GM23338 (cell line): ENCODE data around the gene MYO5B. TPM values are rescaled to one million over a fixed set of nuclear protein-coding genes. Genes with fewer than 3 reads are reported as not detected.

Source experiments
- ATAC-seq: fragments of 200-7000 bp; cut with Tn5 transposase; 3 replicates; pipeline ENCODE4 v1.9.1; 2020
- DNase-seq: peaks from one replicate; pipeline ENCODE4 v3.0.0-alpha.2; 2015; ENCODE audit warnings: low spot score
- H2AFZ ChIP-seq: fragments of 200-600 bp; sonication (generic); 2 replicates; pipeline ENCODE4 v1.8.0; 2016; ENCODE audit warnings: antibody characterized with exemption, mild to moderate bottlenecking, moderate library complexity
- H3F3A ChIP-seq: fragments of 200-600 bp; sonication (generic); replicated peaks from 2 replicates; pipeline ENCODE4 v1.8.0; 2017; ENCODE audit warnings: antibody characterized with exemption, mixed run types, low read depth
- H3K27ac ChIP-seq: fragments of 200-600 bp; sonication (generic); 2 replicates; pipeline ENCODE4 v1.6.1; 2016; ENCODE audit warnings: low read depth
- H3K27me3 ChIP-seq: fragments of 200-600 bp; sonication (generic); 2 replicates; pipeline ENCODE4 v1.8.0; 2016; ENCODE audit warnings: mild to moderate bottlenecking, mixed run types, moderate library complexity; ENCODE audit not compliant: insufficient read depth
- H3K36me3 ChIP-seq: fragments of 200-600 bp; sonication (generic); 2 replicates; pipeline ENCODE4 v1.8.0; 2016; ENCODE audit warnings: mild to moderate bottlenecking; ENCODE audit not compliant: insufficient read depth
- H3K4me1 ChIP-seq: fragments of 200-600 bp; sonication (generic); 2 replicates; pipeline ENCODE4 v1.8.0; 2016; ENCODE audit warnings: mild to moderate bottlenecking, moderate library complexity; ENCODE audit not compliant: insufficient read depth
- H3K4me2 ChIP-seq: fragments of 200-600 bp; sonication (generic); 2 replicates; pipeline ENCODE4 v1.7.1; 2017; ENCODE audit warnings: mixed run types
- H3K4me3 ChIP-seq: fragments of 200-600 bp; sonication (generic); 2 replicates; pipeline ENCODE4 v1.6.1; 2016; ENCODE audit warnings: mixed run types
- H3K79me2 ChIP-seq: fragments of 200-600 bp; sonication (generic); replicated peaks from 2 replicates; pipeline ENCODE4 v1.8.0; 2017; ENCODE audit warnings: mild to moderate bottlenecking; ENCODE audit not compliant: insufficient read depth
- H3K9me2 ChIP-seq: fragments of 200-600 bp; sonication (generic); 2 replicates; pipeline ENCODE4 v1.8.0; 2017; ENCODE audit not compliant: insufficient read depth
- H4K20me1 ChIP-seq: fragments of 200-600 bp; sonication (generic); replicated peaks from 2 replicates; pipeline ENCODE4 v1.8.0; 2017; ENCODE audit warnings: mild to moderate bottlenecking; ENCODE audit not compliant: insufficient read depth
- H3K27ac Mint-ChIP-seq: 2 replicates; pipeline ENCODE4 v1.8.0; 2020; ENCODE audit warnings: inconsistent platforms, mild to moderate bottlenecking, moderate library complexity, mixed read lengths
- H3K27me3 Mint-ChIP-seq: 3 replicates; pipeline ENCODE4 v1.8.0; 2022; ENCODE audit warnings: low read depth, mild to moderate bottlenecking, moderate library complexity, mixed read lengths, inconsistent platforms; ENCODE audit not compliant: insufficient read depth, poor library complexity
- H3K36me3 Mint-ChIP-seq: 3 replicates; pipeline ENCODE4 v1.8.0; 2021; ENCODE audit warnings: low read depth, mild to moderate bottlenecking, inconsistent platforms, moderate library complexity, mixed read lengths
- H3K4me1 Mint-ChIP-seq: 3 replicates; pipeline ENCODE4 v1.8.0; 2020; ENCODE audit warnings: mild to moderate bottlenecking, inconsistent platforms, mixed read lengths
- H3K4me3 Mint-ChIP-seq: 3 replicates; pipeline ENCODE4 v1.8.0; 2021; ENCODE audit warnings: moderate library complexity, mild to moderate bottlenecking, inconsistent platforms, mixed read lengths
- H3K9me3 Mint-ChIP-seq: 3 replicates; pipeline ENCODE4 v1.8.0; 2020; ENCODE audit warnings: moderate library complexity, mild to moderate bottlenecking, inconsistent platforms, mixed read lengths
- CREB1 ChIP-seq: fragments of 250-450 bp; sonication (Bioruptor Pico); IDR thresholded peaks from 2 replicates; pipeline ENCODE4 v1.5.0; 2020; ENCODE audit warnings: low read depth, mild to moderate bottlenecking, moderate library complexity
- EZH2 ChIP-seq: fragments of 200-600 bp; sonication (generic); IDR thresholded peaks from one replicate; pipeline ENCODE4 v1.8.0; 2017; ENCODE audit warnings: antibody characterized with exemption, mild to moderate bottlenecking, low read depth; ENCODE audit not compliant: unreplicated experiment
- EZH2phosphoT487 ChIP-seq: fragments of 200-600 bp; sonication (generic); IDR thresholded peaks from one replicate; pipeline ENCODE4 v1.8.1; 2018; ENCODE audit warnings: antibody characterized with exemption; ENCODE audit not compliant: unreplicated experiment
- JUNB ChIP-seq: IDR thresholded peaks from one replicate; pipeline ENCODE4 v1.6.1; 2016; ENCODE audit warnings: antibody characterized with exemption; ENCODE audit not compliant: unreplicated experiment
- NANOG ChIP-seq: IDR thresholded peaks from 2 replicates; pipeline ENCODE4 v1.6.1; 2016; ENCODE audit warnings: antibody characterized with exemption, borderline replicate concordance
- POLR2AphosphoS5 ChIP-seq: IDR thresholded peaks from 2 replicates; pipeline ENCODE4 v1.6.1; 2016; ENCODE audit warnings: antibody characterized with exemption, low read depth
- STAT1 ChIP-seq: IDR thresholded peaks from one replicate; pipeline ENCODE4 v1.6.1; 2016; ENCODE audit warnings: antibody characterized with exemption; ENCODE audit not compliant: unreplicated experiment
- ZNF114 ChIP-seq: fragments of 250-450 bp; sonication (Bioruptor Pico); IDR thresholded peaks from 2 replicates; pipeline ENCODE4 v1.5.0; 2020; ENCODE audit warnings: mild to moderate bottlenecking, moderate library complexity
- ZNF331 ChIP-seq: fragments of 250-450 bp; sonication (Bioruptor Pico); IDR thresholded peaks from 2 replicates; pipeline ENCODE4 v1.5.0; 2020; ENCODE audit warnings: low read depth, mild to moderate bottlenecking, moderate library complexity
- polyA plus RNA-seq: library from polyadenylated mRNA; unstranded; fragments of >200 nt; fragmentation: Nextera tagmentation; extraction: Ambion mirVana; gene quantifications from 2 replicates; pipeline ENCODE4 v1.2.1, GENCODE V29; 2016
- total RNA-seq: library from RNA; depleted of rRNA; stranded (reverse); fragments of >200 nt; shearing (Covaris generic); gene quantifications from 2 replicates; pipeline ENCODE4 v1.2.3, GENCODE V29; 2014
- TF ChIP-seq, protein P1 (sequence below): fragments of 250-450 bp; sonication (Bioruptor Pico); IDR thresholded peaks from 2 replicates; pipeline ENCODE4 v1.5.0; 2020; ENCODE audit warnings: mild to moderate bottlenecking, moderate library complexity
- TF ChIP-seq, protein P2 (sequence below): IDR thresholded peaks from 2 replicates; pipeline ENCODE4 v1.6.1; 2016; ENCODE audit warnings: antibody characterized with exemption
- TF ChIP-seq, protein P3 (sequence below), 2 experiments: fragments of 200-600 bp in 1 of 2; sonication (generic) in 1 of 2; conservative IDR thresholded peaks; 2 replicates each; pipeline versions ENCODE4 v1.5.1 to v1.6.1; 2016 to 2017; ENCODE audit warnings: antibody characterized with exemption in 2 of 2, low read depth in 2 of 2, mild to moderate bottlenecking in 2 of 2, moderate library complexity in 1 of 2
- TF ChIP-seq, protein P4 (sequence below): IDR thresholded peaks from one replicate; pipeline ENCODE4 v1.6.1; 2018; ENCODE audit warnings: antibody characterized with exemption; ENCODE audit not compliant: unreplicated experiment

MYO5B gene
- total and polyA plus RNA-seq, 2 experiments from 2014 or later, result 3.2 to 19.1 TPM

DNA sequence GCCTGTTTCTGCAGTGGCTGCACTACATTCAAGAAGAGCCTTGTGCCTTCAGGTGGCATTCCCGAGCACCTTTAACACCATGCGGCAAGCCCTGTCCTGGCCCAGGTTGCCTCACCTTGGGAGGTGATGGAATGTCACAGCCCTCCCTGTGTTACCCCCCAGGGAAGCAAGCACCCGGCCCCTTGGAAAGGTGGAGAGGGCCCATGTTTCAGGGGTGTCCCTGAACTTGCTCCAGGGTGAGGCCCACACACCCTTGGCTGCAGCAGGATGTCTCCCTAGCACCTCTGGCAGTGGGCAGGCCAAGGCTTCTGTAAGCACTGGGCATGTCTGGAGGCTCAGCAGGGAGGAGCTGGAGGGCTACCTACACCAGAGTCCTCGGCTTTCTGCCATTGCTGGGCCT, 352.3 kb downstream of the MYO5B start:
- TF ChIP-seq, protein P1, sequence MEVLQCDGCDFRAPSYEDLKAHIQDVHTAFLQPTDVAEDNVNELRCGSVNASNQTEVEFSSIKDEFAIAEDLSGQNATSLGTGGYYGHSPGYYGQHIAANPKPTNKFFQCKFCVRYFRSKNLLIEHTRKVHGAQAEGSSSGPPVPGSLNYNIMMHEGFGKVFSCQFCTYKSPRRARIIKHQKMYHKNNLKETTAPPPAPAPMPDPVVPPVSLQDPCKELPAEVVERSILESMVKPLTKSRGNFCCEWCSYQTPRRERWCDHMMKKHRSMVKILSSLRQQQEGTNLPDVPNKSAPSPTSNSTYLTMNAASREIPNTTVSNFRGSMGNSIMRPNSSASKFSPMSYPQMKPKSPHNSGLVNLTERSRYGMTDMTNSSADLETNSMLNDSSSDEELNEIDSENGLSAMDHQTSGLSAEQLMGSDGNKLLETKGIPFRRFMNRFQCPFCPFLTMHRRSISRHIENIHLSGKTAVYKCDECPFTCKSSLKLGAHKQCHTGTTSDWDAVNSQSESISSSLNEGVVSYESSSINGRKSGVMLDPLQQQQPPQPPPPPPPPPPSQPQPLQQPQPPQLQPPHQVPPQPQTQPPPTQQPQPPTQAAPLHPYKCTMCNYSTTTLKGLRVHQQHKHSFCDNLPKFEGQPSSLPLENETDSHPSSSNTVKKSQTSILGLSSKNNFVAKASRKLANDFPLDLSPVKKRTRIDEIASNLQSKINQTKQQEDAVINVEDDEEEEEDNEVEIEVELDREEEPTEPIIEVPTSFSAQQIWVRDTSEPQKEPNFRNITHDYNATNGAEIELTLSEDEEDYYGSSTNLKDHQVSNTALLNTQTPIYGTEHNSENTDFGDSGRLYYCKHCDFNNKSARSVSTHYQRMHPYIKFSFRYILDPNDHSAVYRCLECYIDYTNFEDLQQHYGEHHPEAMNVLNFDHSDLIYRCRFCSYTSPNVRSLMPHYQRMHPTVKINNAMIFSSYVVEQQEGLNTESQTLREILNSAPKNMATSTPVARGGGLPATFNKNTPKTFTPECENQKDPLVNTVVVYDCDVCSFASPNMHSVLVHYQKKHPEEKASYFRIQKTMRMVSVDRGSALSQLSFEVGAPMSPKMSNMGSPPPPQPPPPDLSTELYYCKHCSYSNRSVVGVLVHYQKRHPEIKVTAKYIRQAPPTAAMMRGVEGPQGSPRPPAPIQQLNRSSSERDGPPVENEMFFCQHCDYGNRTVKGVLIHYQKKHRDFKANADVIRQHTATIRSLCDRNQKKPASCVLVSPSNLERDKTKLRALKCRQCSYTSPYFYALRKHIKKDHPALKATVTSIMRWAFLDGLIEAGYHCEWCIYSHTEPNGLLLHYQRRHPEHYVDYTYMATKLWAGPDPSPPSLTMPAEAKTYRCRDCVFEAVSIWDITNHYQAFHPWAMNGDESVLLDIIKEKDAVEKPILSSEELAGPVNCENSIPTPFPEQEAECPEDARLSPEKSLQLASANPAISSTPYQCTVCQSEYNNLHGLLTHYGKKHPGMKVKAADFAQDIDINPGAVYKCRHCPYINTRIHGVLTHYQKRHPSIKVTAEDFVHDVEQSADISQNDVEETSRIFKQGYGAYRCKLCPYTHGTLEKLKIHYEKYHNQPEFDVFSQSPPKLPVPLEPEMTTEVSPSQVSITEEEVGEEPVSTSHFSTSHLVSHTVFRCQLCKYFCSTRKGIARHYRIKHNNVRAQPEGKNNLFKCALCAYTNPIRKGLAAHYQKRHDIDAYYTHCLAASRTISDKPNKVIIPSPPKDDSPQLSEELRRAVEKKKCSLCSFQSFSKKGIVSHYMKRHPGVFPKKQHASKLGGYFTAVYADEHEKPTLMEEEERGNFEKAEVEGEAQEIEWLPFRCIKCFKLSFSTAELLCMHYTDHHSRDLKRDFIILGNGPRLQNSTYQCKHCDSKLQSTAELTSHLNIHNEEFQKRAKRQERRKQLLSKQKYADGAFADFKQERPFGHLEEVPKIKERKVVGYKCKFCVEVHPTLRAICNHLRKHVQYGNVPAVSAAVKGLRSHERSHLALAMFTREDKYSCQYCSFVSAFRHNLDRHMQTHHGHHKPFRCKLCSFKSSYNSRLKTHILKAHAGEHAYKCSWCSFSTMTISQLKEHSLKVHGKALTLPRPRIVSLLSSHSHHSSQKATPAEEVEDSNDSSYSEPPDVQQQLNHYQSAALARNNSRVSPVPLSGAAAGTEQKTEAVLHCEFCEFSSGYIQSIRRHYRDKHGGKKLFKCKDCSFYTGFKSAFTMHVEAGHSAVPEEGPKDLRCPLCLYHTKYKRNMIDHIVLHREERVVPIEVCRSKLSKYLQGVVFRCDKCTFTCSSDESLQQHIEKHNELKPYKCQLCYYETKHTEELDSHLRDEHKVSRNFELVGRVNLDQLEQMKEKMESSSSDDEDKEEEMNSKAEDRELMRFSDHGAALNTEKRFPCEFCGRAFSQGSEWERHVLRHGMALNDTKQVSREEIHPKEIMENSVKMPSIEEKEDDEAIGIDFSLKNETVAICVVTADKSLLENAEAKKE (CRISPR knock-in tag), result no peak
- TF ChIP-seq, protein P2, sequence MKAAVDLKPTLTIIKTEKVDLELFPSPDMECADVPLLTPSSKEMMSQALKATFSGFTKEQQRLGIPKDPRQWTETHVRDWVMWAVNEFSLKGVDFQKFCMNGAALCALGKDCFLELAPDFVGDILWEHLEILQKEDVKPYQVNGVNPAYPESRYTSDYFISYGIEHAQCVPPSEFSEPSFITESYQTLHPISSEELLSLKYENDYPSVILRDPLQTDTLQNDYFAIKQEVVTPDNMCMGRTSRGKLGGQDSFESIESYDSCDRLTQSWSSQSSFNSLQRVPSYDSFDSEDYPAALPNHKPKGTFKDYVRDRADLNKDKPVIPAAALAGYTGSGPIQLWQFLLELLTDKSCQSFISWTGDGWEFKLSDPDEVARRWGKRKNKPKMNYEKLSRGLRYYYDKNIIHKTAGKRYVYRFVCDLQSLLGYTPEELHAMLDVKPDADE, result no peak
- TF ChIP-seq, protein P3, sequence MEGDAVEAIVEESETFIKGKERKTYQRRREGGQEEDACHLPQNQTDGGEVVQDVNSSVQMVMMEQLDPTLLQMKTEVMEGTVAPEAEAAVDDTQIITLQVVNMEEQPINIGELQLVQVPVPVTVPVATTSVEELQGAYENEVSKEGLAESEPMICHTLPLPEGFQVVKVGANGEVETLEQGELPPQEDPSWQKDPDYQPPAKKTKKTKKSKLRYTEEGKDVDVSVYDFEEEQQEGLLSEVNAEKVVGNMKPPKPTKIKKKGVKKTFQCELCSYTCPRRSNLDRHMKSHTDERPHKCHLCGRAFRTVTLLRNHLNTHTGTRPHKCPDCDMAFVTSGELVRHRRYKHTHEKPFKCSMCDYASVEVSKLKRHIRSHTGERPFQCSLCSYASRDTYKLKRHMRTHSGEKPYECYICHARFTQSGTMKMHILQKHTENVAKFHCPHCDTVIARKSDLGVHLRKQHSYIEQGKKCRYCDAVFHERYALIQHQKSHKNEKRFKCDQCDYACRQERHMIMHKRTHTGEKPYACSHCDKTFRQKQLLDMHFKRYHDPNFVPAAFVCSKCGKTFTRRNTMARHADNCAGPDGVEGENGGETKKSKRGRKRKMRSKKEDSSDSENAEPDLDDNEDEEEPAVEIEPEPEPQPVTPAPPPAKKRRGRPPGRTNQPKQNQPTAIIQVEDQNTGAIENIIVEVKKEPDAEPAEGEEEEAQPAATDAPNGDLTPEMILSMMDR (conservative IDR thresholded peaks at IDR 0.05; ENCODE audit: low read depth in 2 of 2), result no peak
- no peak for TF ChIP-seq NANOG
- no peak for TF ChIP-seq ZNF331 (CRISPR knock-in tag)
- no peak for TF ChIP-seq POLR2AphosphoS5
- TF ChIP-seq ZNF114 (CRISPR knock-in tag), result no peak
- no peak for TF ChIP-seq STAT1
- TF ChIP-seq EZH2phosphoT487, result no peak
- TF ChIP-seq CREB1, result no peak
- no peak for TF ChIP-seq EZH2
- no peak for TF ChIP-seq JUNB
- TF ChIP-seq, protein P4, sequence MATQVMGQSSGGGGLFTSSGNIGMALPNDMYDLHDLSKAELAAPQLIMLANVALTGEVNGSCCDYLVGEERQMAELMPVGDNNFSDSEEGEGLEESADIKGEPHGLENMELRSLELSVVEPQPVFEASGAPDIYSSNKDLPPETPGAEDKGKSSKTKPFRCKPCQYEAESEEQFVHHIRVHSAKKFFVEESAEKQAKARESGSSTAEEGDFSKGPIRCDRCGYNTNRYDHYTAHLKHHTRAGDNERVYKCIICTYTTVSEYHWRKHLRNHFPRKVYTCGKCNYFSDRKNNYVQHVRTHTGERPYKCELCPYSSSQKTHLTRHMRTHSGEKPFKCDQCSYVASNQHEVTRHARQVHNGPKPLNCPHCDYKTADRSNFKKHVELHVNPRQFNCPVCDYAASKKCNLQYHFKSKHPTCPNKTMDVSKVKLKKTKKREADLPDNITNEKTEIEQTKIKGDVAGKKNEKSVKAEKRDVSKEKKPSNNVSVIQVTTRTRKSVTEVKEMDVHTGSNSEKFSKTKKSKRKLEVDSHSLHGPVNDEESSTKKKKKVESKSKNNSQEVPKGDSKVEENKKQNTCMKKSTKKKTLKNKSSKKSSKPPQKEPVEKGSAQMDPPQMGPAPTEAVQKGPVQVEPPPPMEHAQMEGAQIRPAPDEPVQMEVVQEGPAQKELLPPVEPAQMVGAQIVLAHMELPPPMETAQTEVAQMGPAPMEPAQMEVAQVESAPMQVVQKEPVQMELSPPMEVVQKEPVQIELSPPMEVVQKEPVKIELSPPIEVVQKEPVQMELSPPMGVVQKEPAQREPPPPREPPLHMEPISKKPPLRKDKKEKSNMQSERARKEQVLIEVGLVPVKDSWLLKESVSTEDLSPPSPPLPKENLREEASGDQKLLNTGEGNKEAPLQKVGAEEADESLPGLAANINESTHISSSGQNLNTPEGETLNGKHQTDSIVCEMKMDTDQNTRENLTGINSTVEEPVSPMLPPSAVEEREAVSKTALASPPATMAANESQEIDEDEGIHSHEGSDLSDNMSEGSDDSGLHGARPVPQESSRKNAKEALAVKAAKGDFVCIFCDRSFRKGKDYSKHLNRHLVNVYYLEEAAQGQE, result no peak
- H2AFZ ChIP-seq, result no peak overlapping the region
- H3K27ac ChIP-seq, result no peak overlapping the region
- H3K4me1 ChIP-seq, result no peaks in the 10 kb centered on the region
- H4K20me1 ChIP-seq, result no peaks in the 10 kb centered on the region
- no peak overlapping the region for H3K4me3 Mint-ChIP-seq
- no peaks in the 10 kb centered on the region for H3K79me2 ChIP-seq
- H3K9me3 Mint-ChIP-seq, result no peaks in the 10 kb centered on the region
- no peaks in the 10 kb centered on the region for H3F3A ChIP-seq
- no peaks in the 10 kb centered on the region for H3K36me3 ChIP-seq
- no peak for ATAC-seq
- no peaks in the 10 kb centered on the region for H3K9me2 ChIP-seq
- H3K27me3 ChIP-seq, result no peaks in the 10 kb centered on the region
- H3K4me2 ChIP-seq, result no peak overlapping the region
- no peaks in the 10 kb centered on the region for H3K36me3 Mint-ChIP-seq
- no peak overlapping the region for H3K4me3 ChIP-seq
- DNase-seq, result no peak
- no peak overlapping the region for H3K27ac Mint-ChIP-seq
- peaks cover 29% of the 10 kb centered on the region for H3K4me1 Mint-ChIP-seq
- no peaks in the 10 kb centered on the region for H3K27me3 Mint-ChIP-seq
